Activated CD8-positive, alpha-beta memory T cell treated with anti-CD3 and anti-CD28 coated beads for 36 hours (primary cell): ENCODE measurements around the gene DUOXA2. TPM values are rescaled to one million over a fixed set of nuclear protein-coding genes. Genes with fewer than 3 reads are reported as not detected.
"Not testable (repeated sequence)": the region's sequence is repeated elsewhere in the genome, so short reads cannot be mapped to it uniquely, and the experiment has no call there.

Experiments
- CTCF ChIA-PET: fragments of 350-600 bp; sonication (Branson Sonifier 250); formaldehyde crosslinking; loops from one replicate; lab custom pipeline; 2021; ENCODE audit warnings: antibody characterized with exemption; lab: Charles Lee
- POLR2A ChIA-PET: fragments of 350-600 bp; sonication (Branson Sonifier 250); formaldehyde crosslinking; loops from one replicate; lab custom pipeline; 2021; ENCODE audit warnings: antibody characterized with exemption; lab: Charles Lee
- total RNA-seq, 2 experiments: library from RNA; stranded (reverse); gene quantifications; one replicate each; pipeline ENCODE4 v1.2.3, GENCODE V29; 2021

DUOXA2 gene
- total RNA-seq, 2 experiments from 2014 or later = not detected

DNA sequence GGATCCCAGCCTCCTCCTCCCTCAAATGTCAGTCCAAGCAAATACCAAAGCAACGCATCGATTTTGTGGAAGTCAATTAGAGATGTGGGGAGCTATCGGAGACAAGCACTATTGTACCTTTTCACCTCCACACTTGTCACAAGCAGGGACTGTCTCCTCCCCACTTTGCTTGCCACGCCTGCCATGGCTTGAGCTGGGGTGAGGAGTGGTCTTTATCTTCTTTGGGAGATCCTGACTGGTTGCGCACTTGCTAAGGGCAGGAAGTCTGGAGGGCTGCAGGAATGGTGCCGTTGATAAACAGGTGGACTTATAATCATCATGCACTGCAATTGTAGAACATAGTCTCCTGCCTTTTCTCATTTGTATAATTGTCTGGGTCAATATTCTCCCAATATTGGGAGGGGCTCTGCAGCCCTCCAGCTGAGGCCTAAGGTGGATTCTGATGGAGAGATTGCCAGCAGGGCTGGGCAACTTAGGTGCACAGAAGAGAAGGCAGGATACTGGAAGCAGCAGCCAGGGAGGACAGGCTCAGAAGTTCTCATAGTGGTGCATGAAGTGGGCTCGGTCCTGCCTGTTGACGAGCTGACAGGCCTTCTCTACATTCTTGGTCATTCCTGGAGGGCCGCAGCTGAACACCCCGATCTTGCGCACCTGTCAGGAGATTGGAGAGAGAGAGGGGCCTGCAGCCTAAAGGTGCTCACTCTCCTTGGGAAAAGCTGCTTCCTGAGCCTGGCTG lies 20.3 kb upstream of the DUOXA2 start:
- ChIA-PET POLR2A (no interaction called here), CTCF (no interaction called here)

DNA sequence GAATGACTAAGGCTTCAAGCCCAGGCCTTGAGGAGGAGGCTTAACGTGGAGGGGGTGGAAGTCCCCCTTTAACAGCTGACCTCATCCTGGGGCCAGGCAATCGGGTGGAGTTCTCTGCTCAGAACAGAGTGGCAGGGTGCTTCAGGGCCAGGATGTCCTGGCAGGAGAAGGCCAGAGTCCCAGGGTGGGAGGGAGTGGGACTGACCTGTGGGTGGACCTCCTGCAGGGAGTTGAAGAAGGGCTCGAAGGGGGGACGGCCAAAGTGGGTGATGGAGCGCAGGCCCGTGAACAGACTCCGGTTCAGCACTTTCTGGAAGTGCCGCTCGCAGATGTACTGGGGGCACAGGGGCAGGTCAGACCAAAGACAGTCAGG lies 19.8 kb upstream of the DUOXA2 start:
- ChIA-PET CTCF (no interaction called here), POLR2A (no interaction called here)

DNA sequence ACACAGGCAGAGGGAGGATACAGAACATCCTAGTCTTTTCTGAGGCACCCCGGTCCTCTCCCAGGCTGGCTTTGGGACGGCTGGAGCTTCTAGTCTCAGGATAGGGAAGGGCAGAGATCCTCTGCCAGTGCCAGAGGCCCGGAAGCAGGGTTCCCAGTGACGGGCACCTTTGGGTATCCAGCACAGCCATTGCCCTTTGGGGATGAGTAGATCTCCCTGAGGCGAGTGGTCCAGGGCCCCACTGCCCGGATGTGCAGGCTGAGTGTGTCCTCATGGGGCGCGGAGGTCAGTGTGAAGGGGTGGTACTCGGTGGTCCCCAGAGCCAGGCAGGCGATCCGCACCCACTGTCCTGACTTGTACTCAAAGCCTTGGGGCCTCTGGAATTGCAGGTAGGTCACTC lies 18.5 kb upstream of the DUOXA2 start:
- POLR2A ChIA-PET = no interaction called here
- CTCF ChIA-PET = interaction anchor here (0.6 kb wide), 1 partner anchor 10 kb away, joined by 3 read pairs; no protein-coding TSS in a partner anchor

DNA sequence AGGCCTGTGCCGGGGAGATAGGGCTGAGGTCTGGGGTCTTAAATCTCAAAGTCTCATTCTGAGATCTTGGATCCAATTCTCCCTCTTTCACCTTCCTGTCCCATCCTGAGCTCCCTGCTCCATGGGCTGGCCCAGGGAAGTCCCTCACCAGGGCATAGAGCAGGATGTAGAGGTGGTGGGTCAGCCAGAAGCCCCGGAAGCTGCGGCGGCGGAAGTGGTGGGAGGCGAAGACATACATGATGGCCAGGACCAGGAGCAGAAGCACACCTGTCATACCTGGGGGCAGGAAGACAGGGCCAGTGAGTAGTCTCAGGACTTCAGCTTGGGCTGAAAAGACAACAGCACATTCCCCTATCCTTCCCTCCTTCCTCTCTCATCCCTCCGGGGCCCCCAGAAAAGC lies 16.7 kb upstream of the DUOXA2 start:
- ChIA-PET POLR2A (no interaction called here), CTCF (no interaction called here)

DNA sequence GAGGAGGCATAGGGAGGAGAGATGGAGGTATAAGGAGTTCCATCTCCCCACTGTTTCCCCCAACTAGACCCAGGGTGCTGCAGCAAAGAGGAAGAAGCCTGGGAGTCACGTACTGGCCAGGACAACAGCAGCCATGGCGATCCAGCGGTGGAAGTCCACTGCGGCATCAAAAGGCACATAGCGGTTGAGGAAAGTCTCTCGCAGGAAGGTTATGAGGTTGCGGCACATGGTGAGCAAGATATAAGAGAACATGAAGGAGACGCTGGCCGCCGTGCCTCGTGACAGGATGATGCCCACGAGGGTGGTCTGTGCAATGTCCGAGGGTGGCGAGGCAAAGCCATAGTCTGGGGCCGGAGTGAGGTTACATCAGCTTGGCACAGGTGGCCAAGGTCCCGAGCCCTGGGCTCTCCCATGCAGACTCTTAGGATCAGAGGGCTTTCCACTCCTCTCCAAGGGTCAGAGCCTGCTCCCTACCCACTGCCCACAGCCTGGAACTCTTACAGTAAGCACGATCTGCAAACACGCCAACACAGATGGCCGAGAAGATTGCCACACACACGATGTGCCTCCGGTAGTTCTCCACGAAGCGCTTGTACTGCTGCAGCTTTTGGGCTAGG lies 14.5 kb upstream of the DUOXA2 start:
- POLR2A ChIA-PET = no interaction called here
- CTCF ChIA-PET = no interaction called here

DNA sequence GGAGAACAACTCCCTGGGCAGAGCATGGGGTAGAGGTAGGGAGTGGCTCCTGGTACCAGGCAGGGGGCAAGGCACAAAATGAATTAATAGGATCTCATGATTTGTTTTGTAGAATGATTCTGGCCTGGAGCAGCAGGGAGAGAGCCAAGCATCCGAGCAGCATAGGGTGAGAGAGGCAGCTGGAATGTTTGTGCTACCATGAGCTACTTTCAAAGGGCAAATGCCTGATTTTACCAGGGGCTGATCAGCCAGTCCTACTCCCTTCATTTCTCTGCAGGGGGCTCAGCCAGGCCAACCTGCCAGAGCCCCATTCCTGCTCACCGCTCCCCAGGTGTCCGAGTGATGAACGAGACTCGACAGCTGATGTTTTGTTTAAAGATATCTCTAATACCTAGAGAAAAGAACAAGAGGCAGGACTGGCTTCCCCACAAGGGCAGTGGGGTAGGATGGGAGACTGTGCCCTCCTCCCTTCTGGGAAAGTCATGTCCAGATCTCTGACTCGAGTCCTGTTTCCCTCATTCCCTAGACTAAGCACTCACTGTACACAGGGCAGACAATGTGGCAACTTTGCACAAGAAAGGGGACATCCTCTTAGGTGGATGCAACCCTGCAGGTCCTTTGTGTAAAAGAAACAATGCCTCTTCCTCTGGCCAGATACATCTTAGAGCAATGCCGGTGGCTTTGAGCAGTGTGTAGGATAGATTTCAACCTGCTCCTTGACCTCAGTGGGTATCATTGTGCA lies 13.1 kb upstream of the DUOXA2 start:
- ChIA-PET POLR2A (no interaction called here), CTCF (no interaction called here)

DNA sequence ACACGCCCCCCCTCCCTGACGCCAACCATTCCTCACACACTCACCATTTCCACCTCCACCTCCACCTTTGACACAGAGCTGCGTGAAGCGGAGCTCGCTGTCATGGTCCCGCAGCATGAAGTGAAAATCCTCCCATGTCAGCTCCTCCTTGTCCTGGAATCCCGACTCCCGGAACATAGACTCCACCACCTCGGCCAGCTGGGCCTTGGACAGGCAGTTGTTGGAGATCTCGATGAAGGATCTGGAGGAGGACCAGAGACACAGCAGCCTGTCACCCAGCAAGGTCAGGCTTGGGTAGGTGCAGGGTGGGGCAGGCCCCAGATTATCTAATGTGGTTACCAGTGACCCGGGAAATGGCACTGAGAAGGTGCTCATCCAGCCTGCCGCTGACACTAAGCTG lies 12.4 kb upstream of the DUOXA2 start:
- POLR2A ChIA-PET = no interaction called here

DNA sequence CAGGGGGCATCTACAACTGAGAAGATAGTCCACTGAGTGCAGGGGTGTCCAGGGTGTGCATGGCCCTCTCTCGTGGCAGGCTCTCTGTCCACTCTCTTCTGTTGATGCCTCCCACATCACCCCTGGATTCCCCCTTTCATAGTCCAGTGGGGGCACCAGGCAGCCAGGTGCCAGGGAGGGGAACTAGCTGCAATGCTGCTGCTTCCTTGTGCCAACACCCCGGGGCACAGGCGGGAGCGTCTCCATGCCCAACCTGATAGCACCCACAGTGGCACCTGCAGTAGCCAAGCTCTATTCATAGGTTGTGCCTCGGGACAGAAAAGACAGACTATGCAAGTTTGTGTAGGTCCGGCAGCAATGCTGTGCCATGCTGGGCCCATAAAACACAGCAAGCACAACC lies 11.9 kb upstream of the DUOXA2 start:
- CTCF ChIA-PET = no interaction called here

More for the DNA sequence above, 12.4 kb upstream of the DUOXA2 start:
- CTCF ChIA-PET = no interaction called here

DNA sequence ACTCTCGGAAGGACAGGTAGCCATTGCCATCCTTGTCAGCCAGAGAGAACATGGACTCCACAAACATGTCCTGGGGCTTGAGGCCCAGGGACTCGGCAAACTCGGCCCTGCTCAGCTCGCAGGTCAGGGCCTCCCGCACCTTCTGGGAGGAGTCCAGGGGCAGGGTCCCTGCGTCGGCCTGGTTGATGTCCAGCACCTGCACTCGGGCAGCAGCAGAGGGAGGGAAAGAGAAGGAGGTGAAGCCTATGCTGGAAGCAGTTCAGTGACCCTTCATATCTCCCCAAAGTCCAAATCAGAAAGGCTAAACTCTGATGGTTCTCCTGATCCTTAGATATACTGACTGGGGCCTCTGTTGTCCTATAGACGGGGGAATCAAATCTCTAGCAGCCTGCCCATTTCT lies 10.0 kb upstream of the DUOXA2 start:
- CTCF ChIA-PET = not testable (repeated sequence)

More for the DNA sequence above, 11.9 kb upstream of the DUOXA2 start:
- POLR2A ChIA-PET = no interaction called here

DNA sequence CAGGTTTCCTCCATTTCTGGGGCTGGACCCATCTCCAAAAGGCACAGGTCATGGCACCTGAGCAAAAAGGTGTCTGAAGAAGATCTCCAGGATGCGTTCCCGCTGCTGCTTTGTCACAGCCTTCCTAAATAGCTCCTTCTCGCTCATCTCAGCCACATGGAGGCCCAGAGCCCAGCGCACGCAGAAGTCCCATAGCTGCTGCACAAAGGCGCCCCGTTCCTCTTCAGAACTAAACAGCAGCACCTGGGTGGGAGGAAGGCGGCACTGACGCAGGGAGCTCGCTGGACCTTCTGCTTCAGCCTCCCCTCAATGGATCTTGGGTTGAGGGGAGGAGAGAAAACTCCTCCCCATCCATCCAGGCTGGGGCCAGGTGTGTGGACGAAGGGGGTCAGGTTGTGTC lies 8.5 kb upstream of the DUOXA2 start:
- POLR2A ChIA-PET = no interaction called here
- CTCF ChIA-PET = interaction anchor here (1.3 kb wide), 1 partner anchor 13 kb away, joined by 3 read pairs; no protein-coding TSS in a partner anchor

More for the DNA sequence above, 10.0 kb upstream of the DUOXA2 start:
- POLR2A ChIA-PET = not testable (repeated sequence)

DNA sequence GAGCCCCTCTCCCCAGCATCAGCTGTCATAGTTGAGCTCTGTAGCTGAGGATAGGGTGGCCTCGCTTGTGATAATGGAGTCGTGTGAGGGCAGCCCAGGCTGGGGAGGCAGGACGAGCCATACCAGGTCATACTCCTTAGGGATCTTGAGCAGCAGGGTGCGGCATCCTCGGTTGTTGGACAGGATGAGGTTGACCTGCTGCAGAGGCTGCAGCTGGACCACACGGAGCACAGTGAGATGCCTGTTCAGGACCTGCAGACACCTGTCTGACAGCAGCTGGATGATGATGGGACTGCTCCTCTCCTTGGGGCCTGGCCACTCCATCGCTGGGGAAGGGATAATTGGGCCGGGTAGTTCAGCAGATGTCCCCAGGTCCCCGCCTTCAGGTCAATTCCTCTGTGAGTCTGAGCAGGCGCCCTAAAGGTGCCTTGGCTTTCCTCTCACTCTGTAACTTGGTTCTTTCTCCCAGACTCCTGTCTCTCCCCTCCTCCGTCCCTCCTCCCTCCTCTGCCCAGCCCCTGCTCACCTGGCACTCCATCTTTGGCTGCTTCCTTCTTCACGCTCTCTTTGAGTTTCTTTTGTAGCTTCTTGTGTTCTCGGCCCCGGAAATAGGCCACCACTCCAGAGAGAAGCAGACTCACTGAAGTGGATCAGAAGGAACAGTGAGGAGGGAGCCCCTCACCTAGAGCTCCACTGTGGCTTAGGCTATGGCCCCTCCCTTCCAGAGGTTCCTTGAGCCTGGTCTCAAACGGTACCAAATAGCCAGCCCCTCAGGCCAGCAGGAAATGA lies 7.9 kb upstream of the DUOXA2 start:
- ChIA-PET POLR2A (no interaction called here), CTCF (interaction anchor here (1.3 kb wide), 1 partner anchor 12 kb away, joined by 3 read pairs; no protein-coding TSS in a partner anchor)

DNA sequence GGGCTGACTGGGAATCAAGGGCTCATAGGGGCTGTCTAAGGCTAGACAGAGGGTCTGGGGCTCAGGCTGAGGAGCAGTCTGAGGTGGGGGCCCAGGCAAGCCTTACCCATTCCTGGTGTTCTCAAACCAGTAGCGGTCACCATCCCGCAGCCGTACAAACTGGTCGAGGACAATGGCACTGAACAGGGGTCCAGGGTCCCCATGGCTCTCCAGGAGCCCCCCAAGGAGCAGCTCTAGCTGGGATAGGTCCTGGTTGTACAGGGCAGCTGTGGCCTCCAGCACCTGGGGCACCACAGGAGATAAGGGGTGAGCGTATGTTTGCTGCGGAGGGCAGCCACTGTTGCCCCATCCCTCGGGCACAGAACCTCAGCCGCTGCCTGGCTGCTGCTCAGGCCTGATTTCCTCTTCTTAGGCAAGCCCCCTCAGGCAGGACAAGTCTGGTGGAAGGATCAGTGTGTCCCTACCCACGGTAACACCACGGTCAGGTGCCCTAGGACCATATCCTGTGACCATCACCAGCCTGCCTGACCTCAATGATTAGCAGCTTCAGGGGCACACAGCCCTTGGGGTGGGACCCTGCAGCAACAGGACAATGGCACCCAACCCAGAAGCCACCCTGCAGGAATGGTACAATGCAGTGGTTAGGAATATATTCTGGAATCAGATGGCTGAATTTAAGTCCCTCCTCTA lies 6.0 kb upstream of the DUOXA2 start:
- POLR2A ChIA-PET = no interaction called here
- CTCF ChIA-PET = interaction anchor here (3.1 kb wide), 1 partner anchor 10 kb away, joined by 13 read pairs; no protein-coding TSS in a partner anchor

DNA sequence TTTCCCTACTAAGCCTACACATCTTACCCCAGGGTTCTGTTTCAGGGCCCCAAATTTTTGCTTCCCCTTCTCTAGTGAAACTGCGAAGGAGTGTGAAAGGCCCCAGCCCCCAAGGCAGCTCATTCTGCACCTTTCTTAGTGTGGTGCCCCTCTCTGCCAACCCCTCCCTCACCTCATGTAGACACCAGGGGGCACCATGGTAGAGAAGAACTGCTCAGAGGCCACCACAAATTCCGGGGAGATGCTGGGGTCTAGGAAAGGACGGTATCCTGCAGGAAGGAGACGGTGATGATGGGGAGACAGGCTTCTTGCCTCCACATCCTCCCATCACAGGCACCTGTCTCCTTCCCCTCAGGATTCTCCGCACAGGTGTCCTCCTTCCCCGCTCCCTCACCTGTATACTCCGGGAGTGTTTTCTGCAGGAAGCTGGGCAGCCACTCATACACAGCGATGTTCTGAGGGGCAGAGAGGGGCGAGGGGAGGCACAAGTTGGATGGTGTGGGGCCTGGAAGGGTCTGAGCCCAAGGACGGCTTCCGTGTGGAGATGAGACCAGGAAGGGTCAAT lies 3.8 kb upstream of the DUOXA2 start:
- POLR2A ChIA-PET = no interaction called here
- CTCF ChIA-PET = interaction anchor here (3.1 kb wide), 1 partner anchor 8 kb away, joined by 13 read pairs; no protein-coding TSS in a partner anchor

DNA sequence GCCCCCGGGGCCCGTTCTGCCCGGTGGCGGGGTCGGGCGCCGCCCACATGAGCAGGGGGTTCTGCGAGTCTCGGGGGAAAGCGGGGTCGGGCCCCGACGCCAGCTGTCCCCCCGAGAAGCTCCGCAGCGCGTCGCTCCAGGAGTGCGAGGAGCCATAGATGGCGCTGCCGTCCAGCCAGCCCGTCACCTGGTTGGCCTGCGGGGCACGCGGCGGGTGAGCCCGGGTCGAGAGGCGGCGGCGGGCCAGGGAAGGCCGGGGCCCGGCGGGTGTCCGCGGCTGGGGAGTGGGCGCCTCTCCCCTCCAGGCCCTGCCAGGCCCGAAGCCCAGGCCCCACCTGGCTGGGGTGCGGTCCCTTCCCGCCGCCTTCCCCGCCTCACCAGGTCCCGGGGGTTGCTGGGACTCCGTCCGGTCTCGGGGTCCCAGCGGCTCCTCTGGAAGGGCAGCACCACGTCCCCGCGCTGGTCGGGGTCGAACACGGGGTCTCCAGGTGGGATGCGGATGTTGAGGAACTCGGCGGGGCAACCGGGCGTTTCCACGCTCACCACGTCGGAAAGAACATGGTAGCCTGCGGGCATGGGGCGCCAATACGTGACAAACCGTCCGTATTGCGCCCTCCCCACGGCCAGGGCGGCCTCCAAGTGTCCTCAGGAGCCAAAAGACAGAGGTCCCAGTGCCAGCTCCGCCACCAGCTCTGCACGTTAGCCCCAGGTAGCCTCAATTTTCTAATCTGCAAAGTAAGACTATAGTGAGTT lies 2.6 kb upstream of the DUOXA2 start:
- POLR2A ChIA-PET = no interaction called here
- CTCF ChIA-PET = no interaction called here

DNA sequence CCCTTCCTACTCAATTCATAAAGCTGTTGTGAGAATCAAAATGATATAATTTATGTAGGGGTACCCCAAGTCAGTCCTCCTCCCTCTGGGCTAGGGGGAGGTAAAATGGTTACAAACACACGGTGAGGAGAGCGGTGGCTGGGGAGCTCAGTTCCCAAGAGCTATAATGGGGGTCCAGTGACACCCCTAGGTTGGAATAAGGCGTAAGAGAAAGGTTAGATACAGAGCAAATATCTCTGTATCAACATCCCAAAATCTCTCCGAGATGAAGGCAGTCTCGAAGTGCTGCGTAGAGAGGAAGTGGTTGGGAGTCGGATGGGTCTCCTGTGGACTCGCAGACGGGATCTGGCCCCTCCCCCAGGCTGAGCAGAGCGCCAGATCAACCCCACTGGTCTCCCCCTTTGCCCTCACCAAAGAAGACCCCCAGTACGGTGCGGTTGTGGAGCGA lies 2.0 kb upstream of the DUOXA2 start:
- ChIA-PET POLR2A (no interaction called here), CTCF (no interaction called here)

DNA sequence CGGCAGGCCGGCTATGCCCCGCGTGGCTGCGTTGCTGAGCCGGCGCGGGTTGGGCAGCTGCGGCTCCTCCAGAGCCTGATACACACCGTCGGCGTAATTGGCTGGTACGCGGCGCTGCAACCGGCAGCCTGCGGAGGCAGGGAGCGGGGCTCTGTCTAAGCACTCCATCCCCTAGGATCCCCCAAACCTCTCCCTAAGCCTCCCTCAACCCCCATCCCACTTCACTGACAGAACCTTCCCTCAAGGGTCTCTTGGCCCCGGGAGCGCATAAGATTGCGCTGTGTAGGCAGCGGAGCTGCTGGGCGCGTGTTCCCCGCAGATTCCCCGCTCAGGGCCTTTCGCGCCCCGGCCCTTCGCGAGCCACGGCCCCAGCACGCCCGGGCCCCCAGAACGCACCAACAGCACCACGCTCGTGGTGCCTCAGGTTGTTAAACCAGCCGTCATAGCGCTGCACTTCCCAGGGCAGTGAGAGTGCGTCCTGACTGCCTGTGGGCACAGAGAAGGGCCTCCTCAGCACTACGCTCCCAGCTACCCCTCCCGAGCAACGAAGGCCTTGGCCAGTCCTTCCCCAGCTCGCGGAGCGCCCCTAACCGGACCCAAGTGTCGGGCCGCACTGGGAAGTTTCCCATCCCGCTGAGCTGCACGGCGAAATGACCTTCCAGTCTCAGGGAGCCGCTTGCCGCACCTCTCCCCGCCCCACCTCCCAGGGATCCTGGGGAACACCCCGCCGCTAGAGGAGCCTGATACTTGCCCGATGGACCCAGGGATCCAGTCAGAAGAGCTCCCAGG lies 1.3 kb upstream of the DUOXA2 start:
- ChIA-PET CTCF (interaction anchor here (0.6 kb wide), 1 partner anchor 104 kb away, joined by 3 read pairs; no protein-coding TSS in a partner anchor), POLR2A (no interaction called here)

DNA sequence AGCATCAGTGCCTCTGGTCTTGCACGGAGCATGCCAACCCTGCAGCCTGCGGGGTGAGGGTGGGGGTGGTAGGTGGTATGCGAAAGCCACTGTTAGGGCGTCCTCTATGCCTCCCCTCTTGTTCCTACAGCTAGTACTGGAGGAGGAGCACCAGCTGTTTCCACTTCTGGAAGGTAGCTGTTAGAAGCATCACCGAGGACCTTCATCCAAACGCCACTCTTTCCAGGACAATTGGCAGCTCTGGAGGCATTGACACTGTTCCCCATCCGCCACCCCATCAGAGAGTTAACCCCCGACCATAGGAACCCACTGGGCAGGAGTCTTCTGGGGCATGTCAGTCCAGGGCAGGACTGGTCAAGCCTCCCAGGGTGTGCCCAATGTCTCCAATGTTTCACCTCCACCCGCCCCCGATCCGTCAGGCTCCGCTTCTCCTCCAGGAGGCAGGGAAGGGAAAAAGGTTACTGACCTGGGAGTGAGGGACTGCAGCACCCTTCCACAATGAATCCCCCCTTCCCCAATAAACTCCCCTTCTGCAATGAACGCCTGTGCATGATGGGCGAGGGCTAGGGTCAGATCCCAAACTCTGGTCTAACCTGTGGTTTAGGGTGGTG lies 641 bp upstream of the DUOXA2 start:
- CTCF ChIA-PET = no interaction called here

More for the DNA sequence above, 641 bp upstream of the DUOXA2 start:
- POLR2A ChIA-PET = no interaction called here
